H1 (cell line): ENCODE measurements around the gene HOXA6. TPM values are rescaled to one million over a fixed set of nuclear protein-coding genes. Genes with fewer than 3 reads are reported as not detected.
A peak's percentile ranks its signal among the peaks of the same experiment; 100 is the strongest.

Experiments
- CTCF ChIA-PET: fragments of 300-600 bp; sonication (Branson Sonifier 250); formaldehyde crosslinking; loops from one replicate; lab custom pipeline; 2021; ENCODE audit not compliant: partially characterized antibody; lab: Charles Lee
- POLR2A ChIA-PET: fragments of 300-600 bp; sonication (Branson Sonifier 250); formaldehyde crosslinking; loops from one replicate; lab custom pipeline; 2021; ENCODE audit warnings: inconsistent platforms; ENCODE audit not compliant: partially characterized antibody; lab: Charles Lee
- DNase-seq, 2 experiments: peaks; one replicate each; pipeline versions ENCODE4 v3.0.0 to v3.0.0-alpha.2; 2010 to 2022; ENCODE audit warnings: low spot score in 2 of 2, low read depth in 1 of 2, mixed read lengths in 1 of 2
- FAIRE-seq: peaks from 2 replicates; lab custom pipeline; 2011; peaks lifted over from hg19 to GRCh38; lab: Jason Lieb, UNC
- H2AFZ ChIP-seq: 2 replicates; pipeline ENCODE4 v1.8.1; 2012; ENCODE audit warnings: low read length, inconsistent platforms
- H2AK5ac ChIP-seq: 2 replicates; pipeline ENCODE4 v1.6.1; 2013; ENCODE audit warnings: low read depth, low read length
- H2BK120ac ChIP-seq: replicated peaks from 2 replicates; pipeline ENCODE3; 2013; ENCODE audit warnings: low read depth, low read length, inconsistent platforms
- H2BK12ac ChIP-seq: 2 replicates; pipeline ENCODE4 v1.6.1; 2013; ENCODE audit warnings: low read depth, low read length
- H2BK15ac ChIP-seq: 2 replicates; pipeline ENCODE4 v1.6.1; 2013; ENCODE audit warnings: low read length
- H2BK20ac ChIP-seq: 2 replicates; pipeline ENCODE4 v1.6.1; 2013; ENCODE audit warnings: low read length
- H2BK5ac ChIP-seq: 2 replicates; pipeline ENCODE4 v1.6.1; 2013; ENCODE audit warnings: low read depth, low read length
- H3K14ac ChIP-seq: 2 replicates; pipeline ENCODE4 v1.6.1; 2013; ENCODE audit warnings: inconsistent platforms; ENCODE audit not compliant: insufficient read length
- H3K18ac ChIP-seq: 2 replicates; pipeline ENCODE4 v1.6.1; 2013; ENCODE audit warnings: low read length; ENCODE audit errors: extremely low read depth
- H3K23ac ChIP-seq: 2 replicates; pipeline ENCODE4 v1.6.1; 2013; ENCODE audit warnings: inconsistent platforms; ENCODE audit not compliant: insufficient read length
- H3K23me2 ChIP-seq: 2 replicates; pipeline ENCODE4 v1.6.1; 2013; ENCODE audit warnings: low read depth, low read length
- H3K27ac ChIP-seq: 2 replicates; pipeline ENCODE4 v1.6.1; 2011; ENCODE audit warnings: low read depth, low read length, inconsistent platforms
- H3K27me3 ChIP-seq, 4 experiments: replicated peaks in 1 of 4; 1 replicate in 1 of 4; 2 replicates in 3 of 4; pipeline versions ENCODE4 v1.6.1 to v1.8.1; 2011 to 2013; ENCODE audit warnings: low read length in 3 of 4, mild to moderate bottlenecking in 3 of 4, inconsistent platforms in 2 of 4, mixed read lengths in 2 of 4, moderate library complexity in 1 of 4; ENCODE audit not compliant: control insufficient read depth in 3 of 4, insufficient read depth in 3 of 4; ENCODE audit errors: extremely low read depth in 1 of 4
- H3K36me3 ChIP-seq, 4 experiments: 2 replicates each; pipeline versions ENCODE4 v1.6.1 to v1.8.1; 2011 to 2013; ENCODE audit warnings: mild to moderate bottlenecking in 4 of 4, low read length in 3 of 4, moderate library complexity in 2 of 4, control low read depth in 1 of 4, inconsistent platforms in 1 of 4; ENCODE audit not compliant: insufficient read depth in 4 of 4, control insufficient read depth in 2 of 4
- H3K4ac ChIP-seq: replicated peaks from 2 replicates; pipeline ENCODE3; 2013; ENCODE audit warnings: low read length, low read depth, mixed read lengths, inconsistent platforms; ENCODE audit not compliant: insufficient read length
- H3K4me1 ChIP-seq, 4 experiments: replicated peaks in 1 of 4; 1 replicate in 1 of 4; 2 replicates in 3 of 4; pipeline versions ENCODE4 v1.6.1 to v1.8.1; 2011 to 2013; ENCODE audit warnings: low read length in 3 of 4, inconsistent platforms in 2 of 4, mixed read lengths in 1 of 4; ENCODE audit not compliant: insufficient read depth in 4 of 4, control insufficient read depth in 3 of 4
- H3K4me2 ChIP-seq, 2 experiments: 2 replicates each; pipeline versions ENCODE4 v1.6.1 to v1.8.1; 2011 to 2013; ENCODE audit warnings: low read depth in 2 of 2, low read length in 2 of 2, control low read depth in 1 of 2, inconsistent platforms in 1 of 2, mild to moderate bottlenecking in 1 of 2; ENCODE audit not compliant: insufficient read depth in 1 of 2
- H3K4me3 ChIP-seq, 4 experiments: fragments of 200-600, 300-600 bp in 1 of 4; sonication (generic), shearing (Covaris generic), sonication (Bioruptor Twin) in 1 of 4; 2 replicates each; pipeline versions ENCODE4 v1.5.1 to v1.8.1; 2011 to 2016; ENCODE audit warnings: low read length in 4 of 4, low read depth in 3 of 4, control low read depth in 2 of 4, inconsistent platforms in 2 of 4, mild to moderate bottlenecking in 2 of 4, mixed read lengths in 1 of 4, moderate library complexity in 1 of 4; ENCODE audit not compliant: insufficient read depth in 2 of 4; ENCODE audit errors: extremely low read depth in 1 of 4
- H3K56ac ChIP-seq: replicated peaks from 2 replicates; pipeline ENCODE3; 2013; ENCODE audit warnings: low read depth, mild to moderate bottlenecking, mixed read lengths, low read length, inconsistent platforms; ENCODE audit not compliant: insufficient read length
- H3K79me1 ChIP-seq: 2 replicates; pipeline ENCODE4 v1.6.1; 2013; ENCODE audit warnings: low read depth, low read length, control low read depth
- H3K79me2 ChIP-seq, 2 experiments: 2 replicates each; pipeline versions ENCODE4 v1.6.1 to v1.8.1; 2012 to 2013; ENCODE audit warnings: low read length in 2 of 2, mild to moderate bottlenecking in 2 of 2, inconsistent platforms in 1 of 2; ENCODE audit not compliant: insufficient read depth in 2 of 2, control insufficient read depth in 1 of 2
- H3K9ac ChIP-seq, 4 experiments: replicated peaks in 1 of 4; 1 replicate in 1 of 4; 2 replicates in 3 of 4; pipeline versions ENCODE4 v1.6.1 to v1.8.1; 2011 to 2013; ENCODE audit warnings: low read depth in 3 of 4, low read length in 3 of 4, control low read depth in 2 of 4, mild to moderate bottlenecking in 2 of 4, moderate library complexity in 2 of 4, inconsistent platforms in 1 of 4; ENCODE audit errors: extremely low read depth in 1 of 4
- H3K9me3 ChIP-seq, 2 experiments: 2 replicates each; pipeline versions ENCODE4 v1.6.1 to v1.8.1; 2012 to 2013; ENCODE audit warnings: mild to moderate bottlenecking in 2 of 2, moderate library complexity in 2 of 2, control low read depth in 1 of 2, inconsistent platforms in 1 of 2, low read depth in 1 of 2, low read length in 1 of 2, mixed read lengths in 1 of 2; ENCODE audit not compliant: insufficient read depth in 2 of 2
- H4K20me1 ChIP-seq, 2 experiments: replicated peaks in 1 of 2; 2 replicates each; pipeline versions ENCODE3 to v1.8.1; 2011 to 2013; ENCODE audit warnings: inconsistent platforms in 2 of 2, low read length in 2 of 2, mild to moderate bottlenecking in 1 of 2; ENCODE audit not compliant: insufficient read depth in 2 of 2, control insufficient read depth in 1 of 2
- H4K5ac ChIP-seq: 2 replicates; pipeline ENCODE4 v1.6.1; 2013; ENCODE audit warnings: low read length, low read depth, mixed read lengths, inconsistent platforms; ENCODE audit not compliant: insufficient read length
- H4K8ac ChIP-seq: 2 replicates; pipeline ENCODE4 v1.8.0; 2013; ENCODE audit warnings: mild to moderate bottlenecking, moderate library complexity, low read length, inconsistent platforms; ENCODE audit not compliant: insufficient read depth; ENCODE audit errors: extremely low read depth
- H4K91ac ChIP-seq: replicated peaks from 2 replicates; pipeline ENCODE3; 2013; ENCODE audit warnings: low read length, mixed read lengths, inconsistent platforms; ENCODE audit not compliant: insufficient read length
- EZH2 ChIP-seq: fragments of 200-600 bp; sonication (generic); IDR thresholded peaks from 2 replicates; pipeline ENCODE4 v1.7.1; 2012; ENCODE audit warnings: low read depth, mild to moderate bottlenecking, moderate library complexity, low read length, inconsistent platforms; ENCODE audit not compliant: severe bottlenecking
- WGBS, 2 experiments: shearing (Covaris generic) in 1 of 2; methylation state at CpG; one replicate each; pipeline versions ENCODE4 v1.1.6 to v1.1.7; 2013 to 2015; ENCODE audit warnings: low lambda C conversion rate in 2 of 2, mixed read lengths in 2 of 2, inconsistent platforms in 1 of 2, low coverage in 1 of 2, missing lambda C conversion rate in 1 of 2; ENCODE audit not compliant: insufficient replicate concordance in 2 of 2, insufficient coverage in 1 of 2, insufficient read length in 1 of 2; ENCODE audit errors: extremely low coverage in 1 of 2, missing lambda C conversion rate in 1 of 2; 5-methylcytosine and 5-hydroxymethylcytosine counted together
- polyA plus RNA-seq, 7 experiments: library from polyadenylated mRNA; depleted of rRNA in 3 of 7; stranded (reverse) in 5 of 7; unstranded in 2 of 7; fragments of >200 nt in 5 of 7; fragments of 200-250 nt in 2 of 7; gene quantifications; 1 replicate in 5 of 7; 2 replicates in 1 of 7; 4 replicates in 1 of 7; pipeline versions ENCODE4 v1.2.1 to v1.2.3, GENCODE V29; 2011 to 2013; ENCODE audit warnings: missing spikeins in 2 of 7, mixed read lengths in 2 of 7
- total RNA-seq: library from RNA; stranded (reverse); fragmentation: NEBNext Ultra II Directional; extraction: Animal tissue kit (Norgen Biotek cat#: 25700); gene quantifications from 2 replicates; pipeline ENCODE4 v1.2.1, GENCODE V29; 2021

Gene HOXA6
- total and polyA plus RNA-seq, 2 of the 8 experiments (the other 6 are each of a cell fraction or from before 2014, with no cell fraction given), result not detected

DNA sequence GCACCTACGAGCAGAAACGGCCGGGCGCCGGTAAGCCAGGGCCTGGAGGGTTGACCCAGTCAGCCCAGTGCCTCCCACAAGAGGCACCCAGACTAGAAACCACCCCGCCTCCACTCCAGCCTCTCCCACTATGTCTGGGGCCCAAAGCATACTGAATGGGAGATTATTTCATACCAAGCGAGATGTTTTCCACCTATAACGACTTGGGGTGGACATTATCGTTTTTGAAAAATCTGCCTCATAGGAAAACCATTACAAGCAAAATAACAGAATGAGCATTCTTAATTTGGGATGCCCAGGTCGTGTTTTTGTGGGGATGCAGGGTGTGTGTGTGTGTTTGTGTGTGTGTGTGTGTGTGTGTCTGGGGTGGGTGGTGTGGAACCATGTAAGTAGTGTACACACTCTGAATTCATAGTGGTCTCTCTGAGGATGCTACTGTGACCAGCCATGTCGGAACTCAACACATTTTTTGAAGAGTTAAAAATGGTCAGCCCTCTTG, 1.6 kb downstream of the HOXA6 start:
- Histone ChIP-seq H2BK12ac (no peak overlapping the region), H3K36me3 (peaks cover 0 to 6% (median 0%) of the 10 kb centered on the region in 4 experiments; a peak in 1 of 8 replicates)
- TF ChIP-seq EZH2, result peak; percentile 8

More for the DNA sequence above, 1.6 kb downstream of the HOXA6 start:
- Histone ChIP-seq H4K91ac (no peak overlapping the region), H3K18ac (no peak overlapping the region), H3K27ac (no peak overlapping the region), H4K8ac (no peak overlapping the region; the same call in 1 of the 2 replicates), H3K79me2 (no peaks in the 10 kb centered on the region), H4K20me1 (peaks cover 27 to 29% of the 10 kb centered on the region in 2 experiments), H3K56ac (no peak overlapping the region), H2AFZ (no peak overlapping the region), H2BK5ac (no peak overlapping the region), H3K9me3 (peaks cover 0 to 3% of the 10 kb centered on the region in 2 experiments; a peak in 1 of 4 replicates), H3K9ac (no peak overlapping the region), H2BK20ac (no peak overlapping the region), H2AK5ac (no peak overlapping the region), H2BK120ac (no peak overlapping the region), H3K23me2 (peaks cover 9% of the 10 kb centered on the region), H3K4me3 (no peak overlapping the region), H3K4ac (no peak overlapping the region), H4K5ac (no peak overlapping the region), H3K27me3 (peaks cover 97 to 100% (median 99%) of the 10 kb centered on the region in 4 experiments), H3K4me1 (peaks cover 0 to 9% (median 6%) of the 10 kb centered on the region in 4 experiments; a peak in 5 of 7 replicates), H3K79me1 (no peaks in the 10 kb centered on the region), H3K4me2 (no peak overlapping the region), H3K23ac (no peak overlapping the region), H3K14ac (no peak overlapping the region), H2BK15ac (no peak overlapping the region)
- DNase-seq (no peak), FAIRE-seq (no peak)
- ChIA-PET CTCF (interaction anchor here (1.1 to 12.5 kb wide), 11 partner anchors 8 to 453 kb away, joined by 3 to 123 read pairs (median 15); partner anchors contain the start of genes HOXA1, HOXA10 and HOXA3), POLR2A (no interaction called here)
- WGBS, 2 experiments, result 60% methylated on average over 11 of the region's 11 CpGs; no CpG with 5 or more reads in 1 of the 2 experiments
